ENCODE measurements around the gene RTF1. TPM values are rescaled to one million over a fixed set of nuclear protein-coding genes. Genes with fewer than 3 reads are reported as not detected.

The RTF1 gene
- total RNA-seq, 2 donors from 2014 or later: 20.0 to 49.5 TPM

GRCh38 chr15:41487381-41487780 is 70.5 kb downstream of the RTF1 start:
- H3K27me3 ChIP-seq (replicated peaks; ENCODE audit: insufficient read depth): no peaks in the 10 kb centered on the region

GRCh38 chr15:41487802-41488201 is 70.9 kb downstream of the RTF1 start:
- peaks cover 10% of the 10 kb centered on the region in 2 donors for H3K4me1 ChIP-seq (ENCODE audit: control insufficient read depth in 1 of 2, low read depth in 2 of 2)
- H3K36me3 ChIP-seq: no peaks in the 10 kb centered on the region
- TF ChIP-seq CTCF (IDR thresholded peaks at IDR 0.05): no peak
- DNase-seq (ENCODE audit: low spot score): no peak
- no peak overlapping the region for H3K4me3 ChIP-seq
- ATAC-seq (ENCODE audit: insufficient number of reproducible peaks, low FRiP score, low read depth): no peak
- no peaks in the 10 kb centered on the region for H3K27me3 ChIP-seq (replicated peaks; ENCODE audit: insufficient read depth)
- H3K9me3 ChIP-seq: no peaks in the 10 kb centered on the region
- no peak overlapping the region for H3K27ac ChIP-seq

More at GRCh38 chr15:41487381-41487780, 70.5 kb downstream of the RTF1 start:
- Histone ChIP-seq H3K36me3 (no peaks in the 10 kb centered on the region), H3K27ac (no peak overlapping the region), H3K9me3 (no peaks in the 10 kb centered on the region), H3K4me1 (ENCODE audit: control insufficient read depth in 1 of 2, low read depth in 2 of 2) (peaks cover 6% of the 10 kb centered on the region in 2 donors), H3K4me3 (no peak overlapping the region)
- DNase-seq (ENCODE audit: low spot score) (no peak), ATAC-seq (ENCODE audit: insufficient number of reproducible peaks, low FRiP score, low read depth) (no peak)
- no peak for TF ChIP-seq CTCF (IDR thresholded peaks at IDR 0.05)

- no peak overlapping the region for H3K4me3 ChIP-seq
- ATAC-seq (ENCODE audit: insufficient number of reproducible peaks, low FRiP score, low read depth): no peak
- no peaks in the 10 kb centered on the region for H3K9me3 ChIP-seq
- H3K4me1 ChIP-seq (ENCODE audit: control insufficient read depth in 1 of 2, low read depth in 2 of 2): peaks cover 20 to 24% of the 10 kb centered on the region in 2 donors
- H3K27ac ChIP-seq: no peak overlapping the region
- TF ChIP-seq CTCF (IDR thresholded peaks at IDR 0.05): no peak
- no peak for DNase-seq (ENCODE audit: low spot score)
- no peaks in the 10 kb centered on the region for H3K36me3 ChIP-seq
- H3K27me3 ChIP-seq (replicated peaks; ENCODE audit: insufficient read depth): no peaks in the 10 kb centered on the region
These were observed 72.7 kb downstream of the RTF1 start for GRCh38 chr15:41489641-41490040.

- no peaks in the 10 kb centered on the region for H3K36me3 ChIP-seq
These were observed 73.5 kb downstream of the RTF1 start for GRCh38 chr15:41490355-41490754.

GRCh38 chr15:41491889-41492288 is 75.0 kb downstream of the RTF1 start:
- Histone ChIP-seq H3K4me3 (no peak overlapping the region), H3K27ac (no peak overlapping the region), H3K36me3 (no peaks in the 10 kb centered on the region), H3K27me3 (replicated peaks; ENCODE audit: insufficient read depth) (peaks cover 7% of the 10 kb centered on the region), H3K9me3 (no peaks in the 10 kb centered on the region), H3K4me1 (ENCODE audit: control insufficient read depth in 1 of 2, low read depth in 2 of 2) (peaks cover 25 to 31% of the 10 kb centered on the region in 2 donors)
- no peak for TF ChIP-seq CTCF (IDR thresholded peaks at IDR 0.05)
- ATAC-seq (ENCODE audit: insufficient number of reproducible peaks, low FRiP score, low read depth): no peak
- no peak for DNase-seq (ENCODE audit: low spot score)

More at GRCh38 chr15:41490355-41490754, 73.5 kb downstream of the RTF1 start:
- no peak for ATAC-seq (ENCODE audit: insufficient number of reproducible peaks, low FRiP score, low read depth)
- no peak overlapping the region for H3K27ac ChIP-seq
- H3K4me3 ChIP-seq: no peak overlapping the region
- H3K4me1 ChIP-seq (ENCODE audit: control insufficient read depth in 1 of 2, low read depth in 2 of 2): peaks cover 25 to 31% of the 10 kb centered on the region in 2 donors
- no peaks in the 10 kb centered on the region for H3K9me3 ChIP-seq
- H3K27me3 ChIP-seq (replicated peaks; ENCODE audit: insufficient read depth): peaks cover 6% of the 10 kb centered on the region
- TF ChIP-seq CTCF (IDR thresholded peaks at IDR 0.05): no peak
- DNase-seq (ENCODE audit: low spot score): no peak
